NCI-H146 treated with DMSO at 0.1 percent for 48 hours (cell line): ENCODE data around the gene SLC15A4.
"Not testable (repeated sequence)": the region's sequence is repeated elsewhere in the genome, so short reads cannot be mapped to it uniquely, and the experiment has no call there.

Experiments used
- DNase-seq: peaks from one replicate; lab custom pipeline; 2025; ENCODE audit not compliant: unreplicated experiment; lab: John Stamatoyannopoulos, UW

SLC15A4 gene

GRCh38 chr12:128823916-128824839, at the start of gene SLC15A4:
TSS of gene SLC15A4 (minus strand) at chr12:128823958. CDS start at chr12:128823943, 15 bp downstream.
- peak; percentile 84 for DNase-seq

GRCh38 chr12:128872303-128872702, 48.5 kb upstream of the SLC15A4 start:
- DNase-seq, result no peak

GRCh38 chr12:128871516-128871892, 47.7 kb upstream of the SLC15A4 start:
- DNase-seq, result no peak

GRCh38 chr12:128867466-128867865, 43.7 kb upstream of the SLC15A4 start:
- DNase-seq, result no peak

GRCh38 chr12:128864516-128865186, 40.9 kb upstream of the SLC15A4 start:
- no peak for DNase-seq

- DNase-seq, result no peak
These were observed 40.2 kb upstream of the SLC15A4 start for GRCh38 chr12:128863957-128864356.

GRCh38 chr12:128861226-128862016, 37.7 kb upstream of the SLC15A4 start:
- DNase-seq, result no peak

GRCh38 chr12:128859311-128859710, 35.6 kb upstream of the SLC15A4 start:
- no peak for DNase-seq

GRCh38 chr12:128857133-128857763, 33.5 kb upstream of the SLC15A4 start:
- DNase-seq, result no peak

GRCh38 chr12:128856791-128857078, 33.0 kb upstream of the SLC15A4 start:
- DNase-seq, result no peak

GRCh38 chr12:128856035-128856790, 32.5 kb upstream of the SLC15A4 start:
- DNase-seq, result no peak

- no peak for DNase-seq
These were observed 29.9 kb upstream of the SLC15A4 start for GRCh38 chr12:128853600-128854197.

GRCh38 chr12:128852885-128853599, 29.3 kb upstream of the SLC15A4 start, which contains the start of gene GLT1D1:
TSS of gene GLT1D1 (plus strand) at chr12:128853478. CDS start at chr12:128853582, 104 bp downstream.
- no peak for DNase-seq

- DNase-seq, result no peak
These were observed 28.4 kb upstream of the SLC15A4 start for GRCh38 chr12:128852026-128852698.

- DNase-seq, result not testable (repeated sequence)
These were observed 27.7 kb upstream of the SLC15A4 start for GRCh38 chr12:128851429-128851828.

- no peak for DNase-seq
These were observed 26.6 kb upstream of the SLC15A4 start for GRCh38 chr12:128850400-128850799.

- not testable (repeated sequence) for DNase-seq
These were observed 26.0 kb upstream of the SLC15A4 start for GRCh38 chr12:128849806-128850205.

- DNase-seq, result no peak
These were observed 24.6 kb upstream of the SLC15A4 start for GRCh38 chr12:128848371-128848770.

- not testable (repeated sequence) for DNase-seq
These were observed 22.9 kb upstream of the SLC15A4 start for GRCh38 chr12:128846671-128847070.
